GM19035 (cell line): ENCODE results near the gene A4GALT.

ENCODE experiments used
- ATAC-seq: cut with Tn5 transposase; IDR thresholded peaks from one replicate; pipeline ENCODE4 v1.9.1; 2021; ENCODE audit not compliant: unreplicated experiment

The A4GALT gene

DNA sequence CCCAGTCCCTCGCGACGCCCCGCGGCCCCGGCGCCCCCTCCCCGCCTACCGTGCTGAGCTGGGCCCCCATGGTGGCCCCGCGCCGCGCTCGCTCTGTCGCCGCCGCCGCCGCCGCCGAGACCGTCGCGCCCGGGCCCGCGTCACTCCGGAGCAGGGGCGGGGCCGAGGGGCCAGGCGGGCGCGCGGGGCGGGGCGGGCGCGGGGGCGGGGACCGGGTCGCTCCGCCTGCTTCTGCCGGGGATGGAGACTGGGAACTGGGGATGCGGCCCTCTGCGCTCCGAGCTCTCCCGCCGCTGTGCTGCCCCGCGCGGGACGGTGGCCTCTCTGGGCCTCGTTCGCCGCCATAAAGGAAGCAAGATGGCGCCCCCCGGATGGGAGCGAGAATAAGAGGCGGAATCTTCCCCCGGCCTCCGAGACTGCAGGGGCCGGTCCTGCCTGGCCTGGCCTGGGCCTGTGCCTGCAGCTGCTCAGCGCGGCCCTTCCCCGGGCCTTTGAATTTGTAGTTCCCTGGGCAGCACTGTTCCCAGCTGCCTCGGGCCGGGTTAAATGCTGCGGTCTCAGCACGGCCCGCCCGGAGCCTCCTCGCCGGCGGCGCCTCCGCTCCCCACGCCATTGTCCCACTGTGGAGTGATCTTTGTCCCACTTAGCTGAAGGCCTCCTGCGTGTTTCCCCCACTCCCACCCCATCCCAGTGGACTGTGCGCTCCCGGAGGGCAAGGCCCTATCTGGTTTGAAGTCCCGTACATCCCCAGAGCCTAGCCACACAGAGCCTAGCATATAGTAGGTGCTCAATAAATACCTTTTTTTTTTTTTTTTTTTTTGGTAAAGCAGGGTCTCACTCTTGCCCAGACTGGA is 71.2 kb downstream of the A4GALT start, which contains the start of gene CYB5R3:
Gene CYB5R3 (minus strand): TSS at position 147 of the 854 bp plus-strand sequence. CDS start 77 bp downstream, at position 70.
- peak; percentile 64 for ATAC-seq

DNA sequence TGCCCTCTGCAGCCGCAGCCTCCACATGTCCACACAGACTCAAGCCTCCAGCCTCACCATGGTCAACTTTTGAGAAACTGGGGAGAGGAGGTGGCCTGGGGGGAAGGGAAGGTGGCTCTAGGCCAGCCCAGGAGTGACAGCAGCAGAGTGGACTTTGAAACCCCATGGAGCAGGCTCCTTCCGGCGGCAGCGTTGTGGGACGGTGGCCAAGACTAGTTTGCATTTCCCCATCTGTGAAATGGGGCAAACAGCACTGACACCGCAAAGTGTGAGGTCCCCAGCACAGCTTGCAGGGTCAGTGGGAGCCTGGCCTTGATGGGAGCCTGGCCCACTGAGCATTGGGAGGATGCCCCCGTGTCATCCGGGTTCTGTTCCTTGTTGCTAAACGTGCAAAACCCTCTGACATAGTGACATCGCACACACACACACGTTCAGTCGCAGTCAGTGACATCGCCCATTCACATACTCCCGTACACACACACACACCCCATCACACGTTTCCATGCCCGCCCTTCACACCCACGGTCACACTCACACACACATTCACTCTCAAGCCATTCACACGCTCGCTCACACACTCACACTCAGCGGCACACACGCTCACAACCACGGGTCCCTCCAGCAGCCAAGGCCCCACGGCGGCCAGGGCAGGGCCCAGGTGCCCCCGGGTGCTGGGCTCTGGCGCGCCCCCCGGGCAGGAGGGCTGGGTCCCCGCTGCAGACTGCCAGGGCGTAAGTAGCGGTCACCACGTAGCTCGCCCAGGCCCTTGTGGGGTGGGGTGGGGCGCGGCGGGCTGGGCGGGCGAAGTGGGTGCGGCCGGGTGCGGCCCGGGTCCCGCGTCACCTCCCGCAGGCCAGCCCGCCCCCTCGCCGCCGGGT is 72.1 kb downstream of the A4GALT start:
- peak; percentile 52 for ATAC-seq

DNA sequence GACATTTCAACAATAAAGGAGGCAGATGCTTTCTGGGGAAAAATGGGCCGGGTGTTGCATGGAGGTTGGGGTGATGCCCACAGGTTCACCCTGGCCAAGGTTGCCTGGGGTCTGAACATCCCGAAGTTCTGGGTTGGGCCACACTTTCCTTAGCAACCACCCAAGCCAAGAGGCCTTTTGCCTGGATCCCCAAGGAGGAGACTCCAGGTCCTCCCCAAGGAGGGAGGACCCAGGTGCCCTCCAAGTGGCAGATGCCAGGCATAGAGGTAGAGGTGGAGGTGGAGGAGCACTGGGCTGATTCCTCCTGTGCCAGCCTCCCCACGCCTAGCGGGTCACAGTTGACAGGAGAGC is 72.7 kb downstream of the A4GALT start:
- no peak for ATAC-seq

DNA sequence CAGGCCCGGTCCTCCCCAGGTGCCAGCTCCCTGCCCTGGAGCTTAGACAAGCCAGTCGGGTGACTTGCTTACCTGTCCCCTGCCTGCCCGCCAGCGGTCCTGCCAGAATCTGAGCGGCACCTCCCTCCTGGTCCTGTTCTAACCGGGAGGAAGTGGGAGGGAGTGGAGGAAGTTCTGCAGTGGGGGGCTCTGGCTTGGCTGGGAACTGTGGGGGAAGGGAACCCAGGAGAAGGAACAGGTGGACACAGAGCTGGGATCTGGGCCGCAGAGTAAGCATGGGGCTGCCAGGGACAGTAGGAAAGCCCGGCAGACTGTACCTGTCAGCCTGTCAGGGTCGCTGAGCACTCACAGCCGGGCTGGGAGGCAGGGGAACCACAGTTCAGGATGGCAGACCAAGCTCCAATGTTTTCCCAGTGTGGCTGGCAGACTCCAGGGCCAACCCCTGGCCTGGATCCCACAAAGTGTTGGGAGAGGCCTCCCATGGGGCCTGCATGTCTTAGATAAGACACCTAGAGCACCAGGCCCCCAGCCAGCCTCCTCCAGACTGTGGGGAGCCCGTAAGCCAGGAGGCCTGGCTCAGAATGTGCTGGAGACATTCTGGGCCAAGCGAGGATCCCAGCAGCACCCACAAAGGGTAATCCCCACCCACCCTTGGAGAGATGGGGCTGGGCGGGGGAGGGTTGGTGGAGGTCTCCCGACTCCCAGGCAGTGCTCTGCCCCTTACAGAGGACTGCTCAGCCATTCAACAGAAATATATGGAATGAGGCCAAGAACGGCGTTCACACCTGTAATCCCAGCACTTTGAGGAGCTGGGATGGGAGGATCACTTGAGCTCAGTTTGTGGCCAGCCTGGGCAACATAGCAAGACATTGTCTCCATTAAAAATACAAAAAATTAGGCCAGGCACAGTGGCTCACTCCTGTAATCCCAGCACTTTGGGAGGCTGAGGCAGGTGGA is 73.8 kb downstream of the A4GALT start:
- no peak for ATAC-seq

DNA sequence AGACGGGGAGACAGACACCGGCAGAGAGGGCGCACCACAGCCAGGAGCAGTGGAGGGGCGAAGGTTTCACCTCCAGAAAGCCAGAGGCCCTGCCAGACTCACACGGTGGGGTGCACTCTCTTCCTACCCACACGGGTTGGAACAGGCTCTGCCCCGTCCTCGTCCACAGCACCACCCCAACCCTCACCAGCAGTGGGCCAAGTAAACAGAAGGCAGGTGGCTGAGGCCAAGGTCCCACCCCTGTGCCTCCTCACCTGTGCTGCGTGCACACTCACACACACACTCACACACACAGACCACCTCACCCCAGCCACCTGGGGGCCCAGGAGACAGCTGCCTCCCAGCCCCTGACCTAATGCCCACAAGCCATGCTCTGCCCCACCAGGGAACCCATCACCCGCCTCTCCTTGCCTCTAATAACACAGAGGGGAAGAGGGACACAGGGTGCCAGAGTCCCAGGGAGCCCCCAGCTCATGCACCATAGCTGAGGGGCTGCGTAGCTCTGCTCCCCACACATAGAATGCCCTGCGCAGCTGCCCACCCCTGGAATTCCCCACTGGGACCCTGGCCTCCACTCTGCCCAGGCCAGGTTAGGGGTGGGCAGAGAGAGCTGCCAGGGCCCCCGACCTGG is 74.6 kb downstream of the A4GALT start:
- ATAC-seq = no peak

DNA sequence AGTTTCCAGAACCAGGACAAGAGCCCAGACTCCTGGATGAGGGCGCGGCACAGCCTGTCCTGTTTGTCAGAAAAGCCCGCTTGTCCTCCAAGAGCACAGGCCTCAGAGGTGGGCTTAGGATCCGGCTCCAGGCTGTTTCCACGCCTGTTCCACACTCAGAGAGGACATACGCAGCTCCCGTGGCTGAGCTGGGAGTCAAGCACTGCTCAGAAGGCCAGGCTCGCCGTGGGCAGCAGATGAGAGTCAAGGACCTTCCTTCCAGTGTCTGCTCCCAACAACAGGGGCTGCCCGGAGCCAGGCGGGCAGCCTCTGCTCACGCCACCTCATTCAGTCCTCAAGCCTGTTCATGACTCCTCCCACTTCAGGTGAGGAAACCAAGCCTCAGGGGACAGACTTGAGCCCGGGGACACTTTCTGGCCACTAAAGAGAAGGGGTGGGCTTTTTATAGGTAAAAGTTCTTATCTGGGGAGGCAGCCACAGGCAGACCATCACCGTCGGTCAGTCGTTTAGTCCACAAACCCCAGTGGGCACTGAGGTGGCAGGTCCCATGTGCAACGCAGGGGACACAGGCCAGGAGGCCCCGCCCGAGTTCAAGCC is 75.2 kb downstream of the A4GALT start:
- ATAC-seq = no peak

DNA sequence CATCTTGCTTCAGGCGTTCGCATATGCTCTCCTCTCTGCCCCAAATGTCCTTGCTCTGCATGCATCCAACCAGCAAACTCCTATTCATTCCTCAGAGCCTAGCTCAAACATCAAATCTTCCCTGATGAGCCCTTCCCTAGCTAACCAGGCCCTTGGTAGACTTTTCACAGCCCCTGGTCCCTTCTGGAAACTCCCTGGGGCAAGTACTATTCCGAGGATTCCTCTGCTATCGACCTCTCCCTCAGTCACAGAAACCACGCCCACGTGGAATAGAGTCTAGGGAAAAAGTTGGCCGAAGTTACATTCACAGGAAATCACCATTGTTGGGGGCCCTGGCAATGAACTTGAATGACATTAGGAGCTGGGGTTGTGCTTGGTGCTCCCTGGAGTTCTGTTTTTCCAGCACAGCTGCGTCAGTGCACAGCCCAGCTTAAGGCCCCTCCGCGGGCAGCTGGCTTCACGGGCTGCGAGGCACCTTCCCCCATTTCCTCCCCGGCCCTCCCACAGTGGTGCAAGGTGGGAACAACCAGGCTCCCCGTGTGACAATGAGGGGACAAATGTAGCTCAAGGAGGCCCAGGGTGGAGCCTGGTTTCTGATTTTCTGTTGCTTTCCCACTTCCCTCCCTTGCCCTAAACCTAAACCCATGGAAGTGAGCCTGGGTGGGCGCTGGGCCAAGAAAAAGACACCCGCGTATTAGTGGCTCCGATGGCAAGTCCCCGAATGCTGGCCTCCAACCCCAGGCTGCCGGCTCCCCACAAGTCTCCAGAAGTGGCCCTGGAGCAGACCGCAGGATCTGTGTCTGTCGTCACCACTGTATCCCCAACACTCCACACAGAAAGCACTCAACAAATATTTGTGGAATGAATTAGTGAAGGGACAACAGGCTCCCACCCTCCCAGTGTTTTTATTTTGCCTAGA is 76.0 kb downstream of the A4GALT start:
- no peak for ATAC-seq

DNA sequence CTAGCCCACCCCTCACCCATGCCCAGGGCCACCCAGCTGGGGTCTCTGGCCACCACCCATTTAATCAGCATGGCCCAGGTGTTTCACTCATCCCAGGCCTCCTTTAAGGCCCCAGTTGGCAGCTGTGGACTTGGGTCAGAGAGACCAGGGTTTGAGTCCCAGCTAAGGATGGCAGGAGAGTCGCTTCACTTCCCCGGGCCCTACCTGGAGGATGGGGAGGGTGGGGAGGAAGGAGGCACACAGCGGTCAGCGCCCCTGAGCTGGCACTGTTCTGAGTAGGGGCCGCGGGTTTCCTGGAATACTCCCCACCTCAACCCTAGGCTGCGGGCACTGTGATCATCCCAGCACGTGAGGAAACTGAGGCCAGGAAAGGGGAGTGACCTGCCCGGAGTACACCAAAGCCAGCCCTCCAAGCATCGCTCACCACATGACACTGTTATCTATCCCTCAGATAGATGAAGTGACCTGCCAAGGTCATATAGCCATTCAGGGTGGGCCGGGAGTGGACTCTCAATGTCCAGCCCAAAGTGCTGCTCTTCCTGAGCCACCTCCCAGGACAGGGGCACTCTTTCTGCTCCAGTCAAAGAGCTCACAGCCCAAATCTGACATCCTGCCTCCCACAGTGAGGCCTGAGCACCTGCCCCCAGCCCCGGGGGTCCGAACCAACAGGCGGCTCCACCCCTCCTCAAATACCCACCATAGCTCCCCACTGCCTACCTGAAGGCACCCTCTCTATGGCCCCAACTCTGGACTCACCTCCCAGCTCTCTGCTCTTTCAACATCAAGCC is 76.8 kb downstream of the A4GALT start:
- no peak for ATAC-seq

DNA sequence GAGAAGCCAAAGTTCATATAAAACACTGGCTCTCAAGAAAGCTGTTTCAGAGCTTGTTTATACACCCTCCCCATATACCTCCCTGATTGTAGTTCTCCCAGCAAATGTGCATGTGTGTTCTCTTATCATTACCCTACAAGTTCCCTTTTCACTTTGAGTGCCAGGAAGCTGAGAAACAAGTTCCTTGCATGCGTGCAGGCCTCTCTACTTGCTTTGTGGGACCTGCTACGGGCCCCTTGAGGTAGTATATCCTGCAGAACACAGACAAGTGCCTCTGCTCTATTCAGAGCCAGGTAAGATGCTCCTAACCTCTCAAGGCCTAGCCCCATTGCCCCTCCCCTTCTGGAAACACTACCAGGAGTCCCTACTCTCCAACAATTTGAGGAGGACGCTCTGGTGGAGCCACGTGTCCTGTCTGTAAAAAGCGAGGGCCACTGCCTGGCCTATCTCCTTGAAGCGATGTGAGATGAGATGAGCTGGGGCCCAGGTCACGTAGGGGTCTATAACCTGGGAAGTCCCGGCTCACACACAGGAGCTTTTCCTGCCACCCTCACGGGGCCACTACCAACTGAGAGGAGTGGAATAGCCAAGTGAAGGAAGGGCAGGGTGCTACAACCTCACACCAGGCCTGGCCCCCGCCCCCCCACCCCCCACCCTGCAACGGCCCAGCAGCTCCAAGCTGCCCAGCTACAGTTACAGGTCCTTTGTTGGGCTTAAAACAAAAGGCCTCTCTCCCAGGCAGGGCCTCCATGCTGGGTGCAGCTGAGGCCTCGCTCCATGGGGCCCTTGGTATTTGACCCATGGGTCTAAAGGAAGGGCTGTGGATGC is 77.7 kb downstream of the A4GALT start:
- ATAC-seq = no peak
